Nephron progenitor cell (in vitro differentiated cells): ENCODE data around the gene C6orf132.

Source experiments
- DNase-seq: peaks from one replicate; pipeline ENCODE4 v3.0.0; 2021
- H3K27ac Mint-ChIP-seq: 2 replicates; pipeline ENCODE4 v1.8.0; 2021; ENCODE audit warnings: mild to moderate bottlenecking, moderate library complexity, mixed read lengths
- H3K27me3 Mint-ChIP-seq: 2 replicates; pipeline ENCODE4 v1.8.0; 2021; ENCODE audit warnings: mild to moderate bottlenecking, low read depth, mixed read lengths; ENCODE audit not compliant: poor library complexity
- H3K36me3 Mint-ChIP-seq: 2 replicates; pipeline ENCODE4 v1.8.0; 2021; ENCODE audit warnings: low read depth, mixed read lengths
- H3K4me1 Mint-ChIP-seq: 2 replicates; pipeline ENCODE4 v1.8.0; 2021; ENCODE audit warnings: mixed read lengths
- H3K4me3 Mint-ChIP-seq: 2 replicates; pipeline ENCODE4 v1.8.0; 2021; ENCODE audit warnings: mild to moderate bottlenecking, moderate library complexity, mixed read lengths
- H3K9me3 Mint-ChIP-seq: 2 replicates; pipeline ENCODE4 v1.8.0; 2021; ENCODE audit warnings: mild to moderate bottlenecking, moderate library complexity, mixed read lengths
- TF ChIP-seq, protein P1 (sequence below): fragments of 200-600 bp; sonication (generic); IDR thresholded peaks from 2 replicates; pipeline ENCODE4 v1.5.0; 2021; ENCODE audit warnings: antibody characterized with exemption

C6orf132 gene, protein sequence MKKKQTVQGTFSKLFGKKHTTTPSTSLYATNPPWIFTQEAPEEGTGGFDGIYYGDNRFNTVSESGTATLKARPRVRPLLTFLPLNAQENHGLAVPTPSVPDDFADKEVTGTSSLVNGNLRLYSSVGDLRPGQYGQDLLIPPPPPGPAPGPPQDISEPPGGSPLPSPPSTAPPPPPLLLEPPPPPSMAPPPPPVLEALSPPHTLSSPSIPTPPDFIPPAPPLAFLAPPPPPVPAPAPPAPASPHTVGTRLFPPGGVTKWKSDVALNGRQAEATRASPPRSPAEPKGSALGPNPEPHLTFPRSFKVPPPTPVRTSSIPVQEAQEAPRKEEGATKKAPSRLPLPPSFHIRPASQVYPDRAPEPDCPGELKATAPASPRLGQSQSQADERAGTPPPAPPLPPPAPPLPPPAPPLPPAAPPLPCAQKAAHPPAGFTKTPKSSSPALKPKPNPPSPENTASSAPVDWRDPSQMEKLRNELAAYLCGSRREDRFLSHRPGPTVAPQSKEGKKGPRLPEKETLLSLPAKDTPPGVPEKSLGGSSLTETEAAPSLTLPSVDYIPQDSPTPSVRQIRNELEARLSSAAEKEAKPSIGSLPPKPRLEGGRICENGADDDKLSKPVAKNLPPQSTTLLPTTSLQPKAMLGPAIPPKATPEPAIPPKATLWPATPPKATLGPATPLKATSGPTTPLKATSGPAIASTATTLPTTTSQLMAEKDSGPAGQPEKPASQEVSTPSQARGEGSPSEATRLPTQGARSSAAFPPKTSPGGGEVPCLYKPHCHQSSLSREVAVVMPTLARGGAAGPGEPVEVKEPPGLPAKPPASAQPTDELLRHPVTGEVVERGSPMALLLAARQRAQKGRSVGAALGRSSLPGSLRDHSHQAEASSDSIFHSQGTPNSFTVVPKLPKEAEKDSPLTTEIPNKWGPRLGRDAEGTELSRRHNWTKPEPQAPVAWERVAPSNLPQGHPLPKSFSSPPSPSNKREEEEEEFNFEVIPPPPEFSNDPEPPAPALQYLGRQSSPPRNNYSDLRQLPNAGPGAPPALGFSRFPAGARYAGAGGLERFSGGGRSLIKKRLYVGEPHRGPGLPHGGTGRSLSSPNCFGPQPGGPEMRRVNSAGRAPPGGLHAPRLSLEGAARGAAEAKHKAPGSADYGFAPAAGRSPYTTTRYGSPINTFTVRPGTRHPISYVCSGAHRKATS

DNA sequence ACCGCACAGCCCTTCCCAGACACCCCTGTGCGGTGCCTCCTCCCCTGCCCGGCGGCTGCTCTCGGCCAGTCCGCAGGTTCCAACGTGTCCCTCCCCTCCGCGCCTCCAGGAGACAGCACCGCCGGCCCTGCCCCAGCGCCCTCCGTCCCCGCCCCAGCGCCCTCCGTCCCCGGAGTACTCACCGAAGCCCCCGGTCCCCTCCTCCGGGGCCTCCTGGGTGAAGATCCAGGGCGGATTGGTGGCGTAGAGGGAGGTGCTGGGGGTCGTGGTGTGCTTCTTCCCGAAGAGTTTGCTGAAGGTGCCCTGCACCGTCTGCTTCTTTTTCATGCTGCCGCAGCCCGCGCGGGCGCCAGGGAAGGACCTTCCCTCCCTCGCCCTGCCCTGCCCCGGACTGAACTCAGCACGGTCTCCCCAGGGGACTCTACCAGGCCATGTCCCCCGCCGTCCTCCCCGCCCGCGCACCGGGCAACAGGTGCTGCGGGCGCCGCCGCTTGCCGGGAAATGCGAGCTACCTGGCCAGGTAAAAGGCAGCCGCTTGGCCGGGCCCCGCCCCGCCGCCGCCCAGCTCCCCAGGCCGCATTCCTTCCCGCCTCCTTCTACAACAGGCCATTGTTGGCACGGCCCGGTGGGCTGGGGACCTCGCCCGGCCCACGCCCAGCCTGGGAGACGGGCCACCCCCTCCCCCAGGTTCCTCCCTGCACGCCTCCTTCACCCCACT, at the start of gene C6orf132:
TSS of gene C6orf132 (minus strand) at position 503 of the 718 bp plus-strand sequence. CDS start at position 327, 176 bp downstream.
- no peaks in the 10 kb centered on the region for H3K36me3 Mint-ChIP-seq
- no peak within 1 kb of the TSS for H3K27ac Mint-ChIP-seq

DNA sequence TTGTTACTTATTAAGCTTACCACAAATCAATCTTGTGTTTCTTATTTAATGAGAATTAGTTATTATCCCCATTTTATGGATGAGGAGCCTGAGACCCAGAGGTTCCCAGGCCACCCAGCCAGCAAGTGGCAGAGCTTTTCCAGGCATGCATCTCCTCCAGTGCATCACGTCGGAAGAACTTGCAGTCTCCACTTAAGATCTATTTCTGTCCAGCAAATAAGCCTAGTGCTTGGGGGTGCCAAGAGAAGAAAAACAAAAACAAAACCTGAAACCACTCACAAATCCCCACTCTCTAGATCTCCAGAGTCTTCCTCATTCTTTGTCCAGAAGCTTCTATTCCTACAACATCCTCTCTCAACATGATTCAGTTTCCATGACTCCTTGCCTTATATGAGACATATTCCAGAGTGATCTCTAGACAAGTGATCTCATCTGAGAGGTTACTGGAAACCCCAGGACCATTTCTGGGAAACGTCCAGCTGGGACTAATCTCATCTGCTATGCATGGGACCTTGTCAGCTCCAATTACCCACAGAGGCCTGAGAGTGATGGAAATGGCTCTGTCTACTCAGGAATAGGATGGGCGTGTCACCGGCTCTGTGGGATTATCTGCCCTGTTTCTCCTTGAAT, 48.2 kb upstream of the C6orf132 start:
- H3K36me3 Mint-ChIP-seq: peaks cover 5% of the 10 kb centered on the region
- H3K27me3 Mint-ChIP-seq: peaks cover 6% of the 10 kb centered on the region
- peaks cover 10% of the 10 kb centered on the region for H3K4me1 Mint-ChIP-seq
- no peak for DNase-seq
- no peaks in the 10 kb centered on the region for H3K9me3 Mint-ChIP-seq
- TF ChIP-seq, protein P1, sequence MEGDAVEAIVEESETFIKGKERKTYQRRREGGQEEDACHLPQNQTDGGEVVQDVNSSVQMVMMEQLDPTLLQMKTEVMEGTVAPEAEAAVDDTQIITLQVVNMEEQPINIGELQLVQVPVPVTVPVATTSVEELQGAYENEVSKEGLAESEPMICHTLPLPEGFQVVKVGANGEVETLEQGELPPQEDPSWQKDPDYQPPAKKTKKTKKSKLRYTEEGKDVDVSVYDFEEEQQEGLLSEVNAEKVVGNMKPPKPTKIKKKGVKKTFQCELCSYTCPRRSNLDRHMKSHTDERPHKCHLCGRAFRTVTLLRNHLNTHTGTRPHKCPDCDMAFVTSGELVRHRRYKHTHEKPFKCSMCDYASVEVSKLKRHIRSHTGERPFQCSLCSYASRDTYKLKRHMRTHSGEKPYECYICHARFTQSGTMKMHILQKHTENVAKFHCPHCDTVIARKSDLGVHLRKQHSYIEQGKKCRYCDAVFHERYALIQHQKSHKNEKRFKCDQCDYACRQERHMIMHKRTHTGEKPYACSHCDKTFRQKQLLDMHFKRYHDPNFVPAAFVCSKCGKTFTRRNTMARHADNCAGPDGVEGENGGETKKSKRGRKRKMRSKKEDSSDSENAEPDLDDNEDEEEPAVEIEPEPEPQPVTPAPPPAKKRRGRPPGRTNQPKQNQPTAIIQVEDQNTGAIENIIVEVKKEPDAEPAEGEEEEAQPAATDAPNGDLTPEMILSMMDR: no peak
- H3K27ac Mint-ChIP-seq: peak overlapping the region; percentile 52
- H3K4me3 Mint-ChIP-seq: no peak overlapping the region

More for the DNA sequence above, at the start of gene C6orf132:
- TF ChIP-seq, protein P1: no peak
- H3K4me1 Mint-ChIP-seq: peaks cover 42% of the 10 kb centered on the region
- H3K4me3 Mint-ChIP-seq: peak within 1 kb of the TSS; percentile 81
- DNase-seq: peak; percentile 71
- H3K9me3 Mint-ChIP-seq: no peaks in the 10 kb centered on the region
- peaks cover 30% of the 10 kb centered on the region for H3K27me3 Mint-ChIP-seq

DNA sequence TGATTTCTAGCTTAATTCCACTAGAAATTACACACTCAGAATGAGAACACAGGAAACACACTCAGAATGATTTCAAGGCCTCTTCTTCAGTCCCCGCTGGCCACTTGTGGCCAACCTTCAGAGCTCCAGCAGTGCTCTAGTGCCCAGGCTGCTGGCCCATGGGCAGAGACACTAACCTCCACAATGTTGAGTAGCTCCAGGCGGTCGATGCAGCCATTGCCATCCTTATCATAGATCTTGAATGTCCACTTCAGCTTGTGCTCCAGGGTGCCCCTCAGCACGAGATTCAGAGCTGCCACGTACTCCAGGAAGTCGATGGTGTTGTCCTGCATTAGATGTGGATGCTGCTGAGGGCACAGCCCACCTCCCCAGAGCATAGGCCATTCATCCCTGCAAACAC, 46.0 kb upstream of the C6orf132 start:
- Mint-ChIP-seq H3K9me3 (no peaks in the 10 kb centered on the region), H3K4me1 (peaks cover 10% of the 10 kb centered on the region), H3K27ac (no peak overlapping the region), H3K36me3 (peaks cover 5% of the 10 kb centered on the region), H3K27me3 (peaks cover 12% of the 10 kb centered on the region), H3K4me3 (no peak overlapping the region)
- TF ChIP-seq, protein P1: no peak
- DNase-seq: no peak

DNA sequence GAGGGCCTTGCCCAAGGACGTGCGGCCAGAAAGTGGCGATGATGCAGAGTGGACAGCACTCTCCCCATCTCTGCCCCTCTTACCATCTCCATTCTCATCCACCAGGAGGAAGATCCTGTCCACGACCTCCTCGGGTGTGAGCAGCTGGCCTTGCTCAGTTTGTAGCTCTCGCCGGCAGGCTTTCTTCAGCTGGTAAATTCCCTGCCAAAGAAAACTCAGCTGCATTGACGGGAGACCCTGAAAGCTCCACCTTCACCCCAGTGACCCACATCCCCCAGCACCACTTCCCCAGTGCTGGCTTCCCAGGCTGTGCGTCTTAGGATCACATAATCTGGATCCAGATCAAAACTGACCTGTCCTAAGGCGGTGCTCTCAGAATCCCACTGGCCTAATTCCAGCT, 43.2 kb upstream of the C6orf132 start:
- Mint-ChIP-seq H3K36me3 (no peaks in the 10 kb centered on the region), H3K4me3 (no peak overlapping the region), H3K4me1 (peaks cover 3% of the 10 kb centered on the region), H3K9me3 (no peaks in the 10 kb centered on the region), H3K27ac (peak overlapping the region; percentile 26), H3K27me3 (peaks cover 12% of the 10 kb centered on the region)
- TF ChIP-seq, protein P1: no peak
- no peak for DNase-seq

DNA sequence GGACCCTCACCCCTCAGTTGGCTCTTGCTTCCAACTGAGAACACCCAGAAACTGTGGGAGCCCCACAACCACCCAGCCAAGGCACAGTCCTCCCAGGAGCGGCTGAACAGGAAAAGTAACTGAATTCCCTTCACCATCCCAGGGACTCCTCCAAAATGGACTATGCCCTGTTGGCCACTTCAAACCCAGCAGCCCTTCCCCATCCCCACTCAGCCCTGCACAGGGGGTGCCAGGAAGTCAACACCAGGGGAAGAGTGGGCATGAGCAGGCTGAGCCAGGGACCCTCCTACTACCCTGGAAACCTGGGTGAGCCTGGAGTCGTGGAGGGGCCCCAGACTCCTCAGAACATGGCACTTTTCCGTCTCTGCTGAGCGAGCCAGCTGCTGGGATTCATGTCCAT, 42.1 kb upstream of the C6orf132 start:
- Mint-ChIP-seq H3K4me1 (peaks cover 7% of the 10 kb centered on the region), H3K9me3 (no peaks in the 10 kb centered on the region), H3K27ac (no peak overlapping the region), H3K36me3 (no peaks in the 10 kb centered on the region), H3K4me3 (no peak overlapping the region), H3K27me3 (peaks cover 14% of the 10 kb centered on the region)
- TF ChIP-seq, protein P1: no peak
- no peak for DNase-seq
